Fibroblast of peridontal ligament (primary cell): Measurements from ENCODE around the gene PEAR1.

Source experiments
- DNase-seq: peaks from one replicate; pipeline ENCODE4 v3.0.0-alpha.2; 2010; ENCODE audit errors: extremely low read depth

The PEAR1 gene

GRCh38 chr1:156860628-156861423 lies 32.7 kb upstream of the PEAR1 start, which contains the start of gene NTRK1:
Gene NTRK1 (plus strand): TSS chr1:156860865. CDS start chr1:156860935, 70 bp downstream.
- no peak for DNase-seq

GRCh38 chr1:156862584-156862983 lies 30.9 kb upstream of the PEAR1 start:
- DNase-seq: no peak

- DNase-seq: no peak
Measured at GRCh38 chr1:156862997-156863599, 30.4 kb upstream of the PEAR1 start.

GRCh38 chr1:156863631-156864030 lies 29.9 kb upstream of the PEAR1 start:
- DNase-seq: no peak

GRCh38 chr1:156864796-156865195 lies 28.7 kb upstream of the PEAR1 start:
- DNase-seq: no peak

GRCh38 chr1:156865258-156865657 lies 28.3 kb upstream of the PEAR1 start:
- no peak for DNase-seq

- DNase-seq: no peak
Measured at GRCh38 chr1:156865865-156866248, 27.7 kb upstream of the PEAR1 start.

GRCh38 chr1:156866249-156866909 lies 27.1 kb upstream of the PEAR1 start:
- DNase-seq: no peak

GRCh38 chr1:156868341-156868740 lies 25.2 kb upstream of the PEAR1 start:
- DNase-seq: no peak

GRCh38 chr1:156869455-156869854 lies 24.1 kb upstream of the PEAR1 start:
- DNase-seq: no peak

- no peak for DNase-seq
Measured at GRCh38 chr1:156873659-156874058, 19.9 kb upstream of the PEAR1 start.

- no peak for DNase-seq
Measured at GRCh38 chr1:156874142-156874541, 19.4 kb upstream of the PEAR1 start.

GRCh38 chr1:156874572-156875340 lies 18.8 kb upstream of the PEAR1 start:
- DNase-seq: no peak

- no peak for DNase-seq
Measured at GRCh38 chr1:156875341-156875615, 18.2 kb upstream of the PEAR1 start.

GRCh38 chr1:156876281-156876680 lies 17.2 kb upstream of the PEAR1 start:
- no peak for DNase-seq

- DNase-seq: no peak
Measured at GRCh38 chr1:156877433-156878170, 15.9 kb upstream of the PEAR1 start.

GRCh38 chr1:156879876-156880275 lies 13.6 kb upstream of the PEAR1 start:
- no peak for DNase-seq

GRCh38 chr1:156880473-156880872 lies 13.0 kb upstream of the PEAR1 start:
- no peak for DNase-seq

- no peak for DNase-seq
Measured at GRCh38 chr1:156881101-156881500, 12.4 kb upstream of the PEAR1 start.

- no peak for DNase-seq
Measured at GRCh38 chr1:156881663-156882062, 11.9 kb upstream of the PEAR1 start.

GRCh38 chr1:156882543-156882942 lies 11.0 kb upstream of the PEAR1 start:
- no peak for DNase-seq

GRCh38 chr1:156883919-156884318 lies 9.6 kb upstream of the PEAR1 start:
- no peak for DNase-seq
